G401.6 (cell line): Measurements from ENCODE around the gene DOHH.
"Not testable (repeated sequence)": the region's sequence is repeated elsewhere in the genome, so short reads cannot be mapped to it uniquely, and the experiment has no call there.

Experiments
- FAIRE-seq: peaks from 2 replicates; lab custom pipeline; 2012; peaks lifted over from hg19 to GRCh38; lab: Jason Lieb, UNC

DOHH gene

DNA sequence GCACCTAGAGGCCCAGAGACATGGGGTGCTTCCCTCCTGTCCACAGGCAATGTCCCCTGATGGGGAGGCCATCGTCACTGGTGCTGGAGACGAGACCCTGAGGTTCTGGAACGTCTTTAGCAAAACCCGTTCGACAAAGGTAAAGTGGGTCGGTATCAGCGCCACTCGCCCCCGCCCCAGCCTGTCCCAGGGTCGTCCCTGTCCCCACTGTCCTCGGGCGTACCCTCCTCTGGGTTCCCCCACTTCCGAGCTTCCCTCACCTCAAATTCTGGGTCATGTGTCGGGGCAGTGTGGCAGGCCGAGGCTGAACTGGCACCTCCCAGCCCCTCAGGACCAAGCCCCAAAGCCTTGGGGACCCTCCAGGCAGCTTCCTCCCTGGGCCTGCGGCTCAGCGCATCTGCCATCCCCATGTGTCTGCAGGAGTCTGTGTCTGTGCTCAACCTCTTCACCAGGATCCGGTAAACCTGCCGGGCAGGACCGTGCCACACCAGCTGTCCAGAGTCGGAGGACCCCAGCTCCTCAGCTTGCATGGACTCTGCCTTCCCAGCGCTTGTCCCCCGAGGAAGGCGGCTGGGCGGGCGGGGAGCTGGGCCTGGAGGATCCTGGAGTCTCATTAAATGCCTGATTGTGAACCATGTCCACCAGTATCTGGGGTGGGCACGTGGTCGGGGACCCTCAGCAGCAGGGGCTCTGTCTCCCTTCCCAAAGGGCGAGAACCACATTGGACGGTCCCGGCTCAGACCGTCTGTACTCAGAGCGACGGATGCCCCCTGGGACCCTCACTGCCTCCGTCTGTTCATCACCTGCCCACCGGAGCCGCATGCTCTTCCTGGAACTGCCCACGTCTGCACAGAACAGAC lies 34.1 kb upstream of the DOHH start:
- FAIRE-seq: no peak

DNA sequence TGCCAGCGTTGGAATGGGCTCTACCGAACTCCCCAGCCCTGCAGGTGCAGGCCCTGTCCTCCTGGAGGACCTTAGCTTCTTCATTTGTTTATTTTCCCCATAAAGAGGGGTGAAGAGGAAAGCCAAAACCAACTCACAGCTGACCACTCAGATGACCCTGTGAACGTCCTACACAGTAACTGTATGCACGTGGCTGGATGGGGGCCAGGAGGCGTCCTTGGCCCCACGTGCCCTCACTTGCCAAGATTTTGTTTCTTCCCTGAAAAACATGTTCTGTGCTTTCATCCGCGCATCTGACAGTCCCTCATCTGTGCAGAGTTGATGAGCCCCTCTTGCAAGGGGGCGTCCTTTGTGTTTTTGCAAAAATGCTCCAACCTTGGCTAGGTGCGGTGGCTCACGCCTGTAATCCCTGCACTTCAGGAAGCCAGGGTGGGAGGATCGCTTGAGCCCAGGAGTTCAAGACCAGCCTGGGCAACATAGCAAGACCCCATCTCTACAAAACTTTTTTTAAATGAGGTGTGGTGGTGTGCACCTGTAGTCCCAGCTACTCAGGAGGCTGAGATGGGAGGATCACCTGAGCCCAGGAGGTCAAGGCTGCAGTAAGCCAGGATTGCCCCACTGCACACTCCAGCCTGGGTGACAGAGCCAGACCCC lies 33.2 kb upstream of the DOHH start:
- FAIRE-seq: no peak

DNA sequence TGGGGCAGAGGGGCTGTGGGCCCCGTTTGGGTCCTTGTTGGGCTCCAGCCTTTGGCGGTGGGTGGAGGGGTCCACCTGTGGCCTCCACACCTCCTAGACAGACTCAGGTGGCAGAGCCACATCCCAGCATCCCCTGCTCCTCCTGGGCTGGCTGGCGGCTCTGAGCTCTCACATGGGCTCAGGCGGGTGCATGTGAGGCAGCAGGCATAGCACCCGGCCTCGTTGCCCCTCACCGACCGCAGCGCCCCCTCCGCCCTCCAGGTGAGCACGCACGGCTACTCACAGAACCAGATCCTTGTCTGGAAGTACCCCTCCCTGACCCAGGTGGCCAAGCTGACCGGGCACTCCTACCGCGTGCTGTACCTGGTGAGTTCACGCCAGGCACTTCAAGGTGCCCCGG lies 32.6 kb upstream of the DOHH start:
- FAIRE-seq: no peak

GRCh38 chr19:3532154-3532786 lies 31.8 kb upstream of the DOHH start:
- no peak for FAIRE-seq

DNA sequence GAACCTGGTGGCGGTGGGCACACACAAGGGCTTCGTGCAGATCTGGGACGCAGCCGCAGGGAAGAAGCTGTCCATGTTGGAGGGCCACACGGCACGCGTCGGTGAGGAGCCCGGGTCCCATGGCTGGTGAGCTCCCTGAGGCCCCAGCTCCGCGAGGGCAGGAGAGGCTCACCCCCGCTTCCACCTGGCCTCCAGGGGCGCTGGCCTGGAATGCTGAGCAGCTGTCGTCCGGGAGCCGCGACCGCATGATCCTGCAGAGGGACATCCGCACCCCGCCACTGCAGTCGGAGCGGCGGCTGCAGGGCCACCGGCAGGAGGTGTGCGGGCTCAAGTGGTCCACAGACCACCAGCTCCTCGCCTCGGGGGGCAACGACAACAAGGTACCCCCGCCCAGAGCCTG lies 31.2 kb upstream of the DOHH start:
- no peak for FAIRE-seq

DNA sequence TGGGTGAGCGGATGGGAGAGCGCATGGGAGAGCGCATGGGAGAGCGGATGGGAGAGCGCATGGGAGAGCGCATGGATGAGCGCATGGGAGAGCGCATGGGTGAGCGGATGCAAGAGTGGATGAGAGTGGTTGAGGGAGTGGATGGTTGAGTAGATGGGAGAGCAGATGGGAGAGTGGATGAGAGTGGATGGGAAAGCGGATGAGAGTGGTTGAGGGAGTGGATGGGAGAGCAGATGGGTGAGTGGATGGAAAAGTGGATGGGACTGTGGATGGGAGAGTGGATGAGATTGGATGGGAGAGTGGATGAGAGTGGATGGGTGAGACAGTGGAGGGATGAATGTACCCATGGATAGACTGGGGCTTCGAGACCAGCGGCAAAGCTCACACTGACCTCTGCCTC lies 29.9 kb upstream of the DOHH start:
- FAIRE-seq: no peak

DNA sequence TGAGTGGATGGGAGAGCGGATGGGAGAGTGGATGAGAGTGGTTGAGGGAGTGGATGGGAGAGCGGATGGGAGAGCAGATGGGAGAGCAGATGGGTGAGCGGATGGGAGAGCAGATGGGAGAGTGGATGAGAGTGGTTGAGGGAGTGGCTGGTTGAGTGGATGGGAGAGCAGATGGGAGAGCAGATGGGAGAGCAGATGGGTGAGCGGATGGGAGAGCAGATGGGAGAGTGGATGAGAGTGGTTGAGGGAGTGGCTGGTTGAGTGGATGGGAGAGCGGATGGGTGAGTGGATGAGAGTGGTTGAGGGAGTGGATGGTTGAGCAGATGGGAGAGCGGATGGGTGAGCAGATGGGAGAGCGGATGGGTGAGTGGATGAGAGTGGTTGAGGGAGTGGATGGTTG lies 28.8 kb upstream of the DOHH start:
- not testable (repeated sequence) for FAIRE-seq

- FAIRE-seq: no peak
Measured at GRCh38 chr19:3528539-3529211, 28.2 kb upstream of the DOHH start.

GRCh38 chr19:3528080-3528479 lies 27.6 kb upstream of the DOHH start:
- no peak for FAIRE-seq

GRCh38 chr19:3527238-3527910 lies 26.9 kb upstream of the DOHH start:
- FAIRE-seq: no peak

- FAIRE-seq: no peak
Measured at GRCh38 chr19:3526507-3527237, 26.2 kb upstream of the DOHH start.

DNA sequence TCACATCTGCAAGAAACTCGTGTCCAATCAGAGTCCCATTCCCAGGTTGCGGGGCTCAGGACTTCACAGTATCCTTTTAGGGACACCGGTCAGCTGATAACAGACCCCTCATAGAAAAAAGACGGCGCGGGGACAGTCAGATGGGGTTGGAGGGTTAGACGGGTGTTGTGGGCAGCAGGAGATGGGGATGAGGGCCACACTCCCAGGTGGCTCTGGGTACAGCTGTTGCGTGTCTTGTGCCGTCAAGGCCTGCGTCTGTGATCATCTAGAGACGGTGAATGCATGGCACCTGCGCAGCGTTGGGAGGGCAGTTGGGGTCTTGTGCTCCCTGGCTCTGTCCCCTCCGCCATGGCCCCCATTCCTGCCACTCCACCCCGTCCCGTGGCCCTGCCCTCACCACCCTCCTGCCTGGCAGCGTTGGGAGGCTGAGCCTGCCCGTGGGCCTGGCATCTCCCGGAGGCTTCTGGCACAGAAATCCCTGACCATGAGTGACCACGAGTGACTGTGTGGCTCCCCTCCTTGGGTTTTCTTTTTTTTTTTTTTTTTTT lies 24.5 kb upstream of the DOHH start:
- FAIRE-seq: no peak

DNA sequence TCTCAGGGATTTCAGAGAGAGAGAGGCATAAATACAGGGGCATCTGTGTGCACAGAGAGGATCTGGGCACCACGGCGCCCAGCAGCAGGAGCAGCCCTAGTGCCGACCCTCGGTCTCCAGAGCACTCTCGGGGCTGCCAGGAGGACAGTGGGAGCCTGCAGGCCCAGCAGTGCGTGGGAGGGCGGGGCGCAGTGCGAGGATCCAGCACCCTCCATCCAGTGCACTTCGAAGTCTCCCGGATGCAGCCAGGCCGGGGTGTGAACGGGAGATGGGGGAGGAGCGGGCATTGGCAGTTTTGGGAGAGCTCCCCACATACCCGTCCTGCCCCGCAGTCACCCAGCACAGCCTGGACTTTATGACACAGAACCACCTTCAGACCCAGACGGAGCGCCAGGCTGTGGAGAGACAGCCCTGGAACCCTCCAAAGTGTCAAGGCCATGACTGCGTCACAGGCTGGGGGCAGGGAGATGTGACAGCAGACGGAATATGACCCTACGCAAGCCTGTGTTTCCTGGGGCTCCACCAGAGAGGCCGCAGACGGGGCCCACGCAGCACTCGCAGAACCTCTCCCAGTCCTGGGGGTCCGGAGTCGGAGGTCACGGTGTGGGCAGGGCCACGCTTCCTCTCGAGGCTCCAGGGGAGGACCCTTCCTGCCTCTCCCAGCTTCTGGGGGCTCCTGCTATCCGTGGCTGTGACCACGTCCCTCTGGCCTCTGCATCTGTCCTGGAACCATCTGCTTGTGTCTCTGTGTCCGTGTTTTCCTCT lies 23.8 kb upstream of the DOHH start:
- FAIRE-seq: no peak

DNA sequence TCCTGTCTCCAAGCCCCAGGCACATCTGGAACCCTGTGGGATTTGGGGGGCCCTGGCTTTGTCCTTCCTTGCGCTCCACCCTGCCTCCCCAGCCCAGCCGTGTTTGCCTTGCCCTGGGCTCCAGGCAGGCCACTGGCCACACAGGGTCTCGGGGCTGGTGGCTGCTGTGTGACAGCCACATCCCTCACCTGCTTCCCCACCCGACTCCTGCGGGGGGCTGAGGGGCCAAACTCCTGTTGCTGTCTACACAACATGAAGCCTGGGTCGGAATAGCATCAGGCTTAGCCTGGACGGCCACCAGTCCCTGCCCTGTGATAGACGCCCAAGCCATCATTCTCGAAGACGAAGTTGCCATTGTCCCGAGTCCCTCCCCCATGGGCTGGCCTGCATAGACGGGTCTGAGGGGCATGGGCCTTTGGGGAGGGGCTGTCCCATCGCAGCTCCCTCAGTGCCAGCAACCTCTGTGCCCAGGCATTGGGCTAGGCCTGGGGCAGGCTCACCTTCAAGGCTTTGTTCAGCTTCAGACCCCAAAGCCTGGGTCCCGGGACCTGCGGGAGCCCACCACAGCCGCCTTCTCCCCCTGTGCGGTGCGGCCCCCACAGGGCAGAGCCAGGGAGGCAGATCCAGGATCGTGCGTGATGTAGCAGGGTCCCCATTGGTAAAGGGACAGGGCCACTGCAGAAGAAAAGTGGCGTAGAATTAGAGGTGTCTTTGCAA lies 23.0 kb upstream of the DOHH start:
- FAIRE-seq: no peak

DNA sequence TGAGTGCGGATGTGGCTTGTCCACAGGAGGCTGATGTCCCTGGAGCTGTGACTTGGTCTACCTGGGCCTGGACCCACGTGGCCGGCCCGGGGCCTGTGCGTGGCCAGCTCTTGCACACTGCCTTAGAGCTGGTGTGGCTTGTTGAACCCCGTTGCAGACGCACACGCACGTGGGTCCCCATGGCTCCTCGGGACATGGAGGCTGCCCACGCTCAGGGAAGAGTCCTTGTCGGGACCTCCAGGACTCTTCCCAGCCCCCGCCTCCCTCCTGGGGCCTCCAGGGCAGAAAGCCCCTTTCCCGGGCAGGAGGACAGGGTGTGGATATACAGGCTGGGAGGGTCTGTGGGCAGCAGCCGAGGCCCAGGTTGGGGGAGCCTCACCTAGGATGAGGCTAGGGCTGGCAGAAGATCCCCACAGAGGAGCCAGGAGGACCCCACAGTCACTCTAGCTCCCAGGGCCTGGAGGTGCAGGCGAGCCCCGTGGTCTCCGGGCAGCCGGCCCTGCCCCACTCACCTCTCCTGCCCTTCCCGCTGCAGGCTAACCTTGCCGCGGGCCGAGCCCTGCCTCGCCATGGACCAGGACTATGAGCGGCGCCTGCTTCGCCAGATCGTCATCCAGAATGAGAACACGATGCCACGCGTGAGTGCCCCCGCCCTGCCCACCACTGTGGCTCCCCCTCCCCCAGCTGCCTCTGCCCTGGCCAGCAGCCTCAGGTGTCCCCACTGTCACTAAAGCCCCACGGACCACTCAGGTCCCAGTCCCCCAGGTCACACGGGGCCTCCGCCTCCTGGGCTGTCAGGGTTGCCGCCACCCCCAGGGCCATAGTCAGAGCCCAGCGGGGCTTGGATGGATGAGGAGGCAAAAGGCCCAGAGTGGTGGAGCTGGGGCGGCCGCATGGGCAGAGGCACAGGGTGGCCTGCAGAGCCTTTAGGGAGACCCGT lies 22.2 kb upstream of the DOHH start:
- no peak for FAIRE-seq

- no peak for FAIRE-seq
Measured at GRCh38 chr19:3521104-3521445, 20.6 kb upstream of the DOHH start.

DNA sequence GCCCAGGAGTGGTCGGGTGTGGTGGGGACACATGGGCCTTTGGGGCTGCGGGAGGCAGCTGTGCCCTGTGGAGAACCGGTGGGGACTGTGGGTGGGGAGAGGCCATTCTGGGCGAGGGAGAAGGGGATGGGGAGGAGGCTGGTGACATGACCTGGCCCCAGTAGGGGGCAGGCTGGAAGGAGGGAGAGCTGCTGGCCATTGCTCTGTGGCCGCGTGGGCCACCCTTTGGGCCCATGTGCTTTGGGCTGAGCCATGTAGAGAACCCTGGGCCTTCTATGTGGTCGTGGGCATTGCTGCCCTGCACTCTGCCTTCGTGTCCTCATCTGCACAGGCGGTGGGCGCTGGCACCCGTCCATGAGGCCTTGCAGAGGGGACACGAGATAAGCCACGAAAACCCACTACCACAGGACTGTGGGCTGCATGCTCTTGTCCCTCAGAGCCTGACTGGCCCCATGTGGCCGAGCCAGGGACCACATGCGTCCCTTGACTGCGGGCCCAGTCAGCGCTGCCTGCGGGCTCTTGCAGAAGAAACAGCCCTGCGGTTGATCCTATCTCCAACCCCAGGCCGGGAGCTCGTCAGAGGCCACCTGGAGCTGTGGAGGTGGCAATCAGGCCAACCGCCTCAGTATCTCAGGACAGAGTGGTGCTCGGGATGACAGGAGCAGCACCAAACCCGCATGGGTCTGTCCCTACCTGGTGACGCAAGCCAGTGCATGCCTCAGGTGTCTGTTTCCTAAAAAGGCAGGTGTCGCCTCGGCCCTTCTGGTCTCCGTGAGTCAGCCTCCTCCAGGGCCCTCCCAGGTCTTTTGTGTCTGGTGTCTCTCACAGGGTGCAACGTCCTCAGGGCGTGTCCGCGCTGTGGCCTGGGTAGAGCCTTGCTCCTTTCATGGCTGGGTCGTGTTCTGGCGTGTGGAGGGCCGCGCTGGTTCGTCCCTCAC lies 20.0 kb upstream of the DOHH start:
- FAIRE-seq: no peak

DNA sequence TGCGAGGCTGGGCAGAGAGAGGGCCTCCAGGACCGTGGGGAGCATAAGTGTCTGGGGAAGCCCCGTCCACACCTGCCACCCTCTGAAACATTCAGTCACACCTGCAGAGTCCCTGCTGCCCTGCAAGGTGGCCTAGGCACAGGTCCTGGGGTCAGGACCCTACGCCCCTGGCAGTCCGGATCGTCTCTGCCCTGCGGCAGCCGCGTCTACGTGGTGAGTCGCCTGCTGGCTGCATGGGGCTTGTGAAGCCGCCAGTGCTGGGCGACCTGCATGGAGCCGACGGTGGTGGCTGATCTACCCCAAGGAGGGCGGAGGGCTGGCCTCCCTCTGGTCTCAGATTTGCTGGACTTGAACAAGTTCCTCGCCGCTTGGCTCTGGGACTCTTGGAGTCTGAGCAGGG lies 18.7 kb upstream of the DOHH start:
- no peak for FAIRE-seq
